CD4-positive, alpha-beta T cell treated with Interleukin-4 for 4 hours (primary cell): ENCODE measurements around the gene FAM184B.
"Not testable (repeated sequence)": the region's sequence is repeated elsewhere in the genome, so short reads cannot be mapped to it uniquely, and the experiment has no call there.

Experiments used
- DNase-seq: peaks from one replicate; pipeline ENCODE4 v3.0.0-alpha.2; 2020

The FAM184B gene

DNA sequence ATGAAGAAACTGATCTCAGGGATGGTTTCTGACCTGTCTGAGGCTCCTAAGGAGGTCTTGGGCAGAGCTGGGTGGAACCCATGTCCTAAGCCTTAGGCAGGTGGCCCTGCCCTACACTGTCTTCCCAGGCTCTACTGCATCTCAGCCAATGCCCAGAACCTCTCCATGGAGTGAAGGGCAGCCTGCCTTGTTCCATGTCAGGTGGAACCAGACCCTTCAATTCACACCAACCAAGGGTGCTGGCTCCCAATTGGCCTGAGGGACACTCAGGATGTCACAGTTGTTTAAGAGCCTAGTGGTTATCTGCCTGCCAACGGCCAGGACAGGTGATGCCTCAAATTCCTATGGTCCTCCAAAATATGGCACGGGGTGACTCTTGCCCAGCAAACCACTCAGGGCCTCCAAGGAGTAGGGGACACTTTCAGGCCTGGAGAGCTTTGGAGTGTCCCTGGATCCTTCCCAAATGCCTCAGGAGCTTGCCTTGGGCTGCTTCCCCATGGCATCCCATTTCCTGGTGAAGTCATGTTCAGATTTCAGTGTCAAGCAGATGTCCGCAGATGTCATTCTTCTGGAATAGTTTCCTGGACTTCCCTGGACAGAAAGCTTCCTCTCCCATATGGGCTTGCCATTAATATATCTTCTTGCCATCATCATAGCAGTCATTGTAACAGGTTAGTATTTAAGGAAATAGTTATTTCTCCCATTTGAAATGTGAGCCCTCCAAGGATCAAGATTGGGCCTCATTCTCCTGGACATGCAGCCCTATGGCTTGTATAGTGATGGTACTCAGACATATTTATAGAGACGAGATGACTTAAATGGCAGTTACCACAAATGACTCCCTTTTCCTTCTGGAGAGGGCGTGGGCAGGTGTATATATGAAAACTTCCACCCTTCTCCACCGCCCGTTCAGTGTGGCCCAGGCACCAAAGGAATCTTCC is 99.9 kb downstream of the FAM184B start:
- DNase-seq, result no peak

DNA sequence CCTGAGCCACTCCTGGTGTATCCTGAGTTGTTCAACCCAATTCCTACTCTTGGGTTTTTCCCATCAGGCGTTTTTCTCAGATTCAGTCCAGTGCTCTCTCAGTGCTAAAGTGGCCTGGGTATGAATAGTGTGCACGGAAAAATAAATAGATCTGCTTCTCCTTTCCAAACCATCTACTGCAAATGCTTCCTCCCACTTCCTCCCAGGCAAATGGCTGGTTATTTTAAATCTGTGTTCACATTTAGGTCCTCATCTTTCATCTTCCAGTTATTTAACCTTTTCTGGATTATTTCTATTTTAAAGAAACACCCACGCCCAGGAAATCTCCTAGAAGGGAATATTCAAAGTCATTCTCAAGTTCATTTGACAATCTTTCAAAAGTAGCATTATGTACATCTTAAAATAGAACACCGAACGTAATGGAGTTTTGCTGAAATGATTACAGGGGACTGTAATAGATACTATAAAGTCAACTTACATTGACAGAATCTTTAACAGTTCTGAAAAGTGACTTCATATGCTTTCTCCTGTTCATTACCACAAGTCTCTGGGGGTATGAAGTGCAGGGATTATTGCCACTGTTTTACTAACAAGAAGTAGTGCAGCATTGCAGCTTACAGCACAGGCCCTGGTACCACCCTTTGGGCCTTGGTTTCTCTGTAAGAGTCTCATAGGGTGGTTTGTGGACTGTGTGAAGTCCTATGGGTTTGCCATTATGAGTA is 100.7 kb downstream of the FAM184B start:
- no peak for DNase-seq

DNA sequence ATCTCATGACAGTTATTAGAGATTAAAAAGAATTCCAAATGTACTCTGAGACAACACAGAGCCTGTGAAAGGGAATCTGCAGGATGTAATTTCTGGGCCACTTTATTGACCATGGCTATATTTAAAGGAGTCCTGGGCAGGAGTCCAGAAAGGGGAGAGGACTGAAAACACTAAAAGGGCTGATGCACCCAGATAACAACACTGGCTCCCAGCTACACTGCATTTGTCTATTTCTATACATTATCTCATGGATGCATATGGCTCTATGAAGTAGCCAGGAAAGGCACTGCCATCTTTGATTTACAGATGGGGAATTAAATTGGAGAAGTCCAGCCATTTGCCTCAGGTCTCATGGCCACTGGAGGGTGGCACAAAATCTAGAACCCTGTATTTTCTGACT is 111.0 kb downstream of the FAM184B start:
- DNase-seq, result no peak

DNA sequence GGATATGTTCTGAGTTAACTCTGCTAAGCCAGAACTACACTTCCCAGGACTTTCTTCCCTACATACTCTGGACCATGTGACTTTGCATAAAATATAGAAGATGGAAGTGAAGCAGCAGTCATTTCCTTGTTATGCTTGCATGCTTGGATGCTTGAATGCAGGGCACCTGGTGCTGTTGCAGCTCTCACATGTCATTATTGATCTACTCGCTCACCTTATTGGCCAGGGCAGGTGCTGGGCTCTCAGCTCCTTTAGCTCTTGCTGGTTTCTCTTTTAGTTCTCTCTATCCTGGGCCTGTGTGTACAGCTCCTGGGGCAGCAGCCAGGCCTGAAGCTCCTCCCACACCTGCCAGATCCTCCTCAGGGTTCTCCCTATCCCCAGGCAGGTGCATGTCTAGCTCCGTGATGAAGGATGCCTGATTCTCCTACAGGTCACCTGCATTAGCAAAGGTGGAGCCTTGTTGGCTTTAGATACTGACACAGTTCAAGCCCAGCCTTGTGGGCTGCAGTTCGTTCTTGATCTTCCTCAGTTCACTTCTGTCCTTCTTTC is 113.7 kb downstream of the FAM184B start:
- DNase-seq, result no peak

DNA sequence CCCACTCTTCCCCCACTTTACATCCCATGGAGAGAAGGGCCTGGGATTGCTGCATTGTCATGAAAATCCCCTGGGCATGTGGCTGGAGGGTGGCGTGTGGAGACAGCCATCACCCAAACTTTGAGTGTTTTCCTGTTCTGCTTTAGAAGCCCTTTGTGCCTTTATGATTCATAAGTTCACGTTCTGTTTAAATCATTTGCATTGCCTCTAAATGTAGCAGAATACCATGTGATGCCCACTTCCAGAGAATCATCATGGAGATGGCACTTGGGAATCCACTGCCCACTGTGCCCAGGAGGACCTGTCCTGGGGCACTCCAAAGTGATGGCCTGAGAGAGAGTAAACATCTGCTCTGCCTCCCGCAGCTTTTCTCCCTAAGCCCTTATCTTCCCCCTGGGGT is 114.2 kb downstream of the FAM184B start:
- DNase-seq, result no peak

DNA sequence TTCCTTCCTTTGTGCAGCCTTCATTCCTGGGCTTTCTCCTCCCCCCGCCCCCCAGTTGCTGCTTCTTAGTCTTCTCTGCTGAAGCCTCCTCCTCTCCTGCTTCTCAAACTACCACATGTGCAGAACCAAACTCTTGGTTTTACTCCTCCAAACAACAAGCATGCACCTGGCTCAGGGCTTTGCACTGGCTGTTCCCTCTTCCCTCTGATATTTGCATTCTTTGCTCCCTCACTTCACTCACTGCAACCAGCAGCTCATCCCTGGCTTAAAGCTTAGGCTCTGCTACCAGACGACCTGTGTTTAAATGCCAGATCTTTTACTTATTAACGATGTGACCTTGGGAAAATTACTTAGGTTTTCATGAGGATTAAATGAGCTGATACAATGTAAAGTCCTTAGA is 115.6 kb downstream of the FAM184B start:
- no peak for DNase-seq

DNA sequence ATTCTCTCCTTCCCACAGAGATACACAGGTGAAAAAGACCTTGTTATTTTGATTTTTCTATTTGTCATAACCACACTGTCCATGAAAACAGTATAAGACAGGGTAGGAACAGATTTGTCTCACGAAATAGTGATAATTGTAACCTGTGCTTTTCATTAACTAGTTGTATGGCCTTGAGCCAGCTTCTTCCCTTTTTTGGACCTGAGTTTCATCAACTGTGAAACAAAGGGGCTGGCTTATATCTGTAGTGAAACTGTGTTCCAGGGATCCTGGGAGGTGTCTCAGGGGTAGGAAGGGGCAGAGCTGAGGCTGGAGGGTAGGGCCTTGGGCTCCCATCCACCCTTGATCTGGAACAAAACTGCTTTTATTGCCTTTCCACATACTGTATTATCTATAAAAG is 116.1 kb downstream of the FAM184B start:
- no peak for DNase-seq

DNA sequence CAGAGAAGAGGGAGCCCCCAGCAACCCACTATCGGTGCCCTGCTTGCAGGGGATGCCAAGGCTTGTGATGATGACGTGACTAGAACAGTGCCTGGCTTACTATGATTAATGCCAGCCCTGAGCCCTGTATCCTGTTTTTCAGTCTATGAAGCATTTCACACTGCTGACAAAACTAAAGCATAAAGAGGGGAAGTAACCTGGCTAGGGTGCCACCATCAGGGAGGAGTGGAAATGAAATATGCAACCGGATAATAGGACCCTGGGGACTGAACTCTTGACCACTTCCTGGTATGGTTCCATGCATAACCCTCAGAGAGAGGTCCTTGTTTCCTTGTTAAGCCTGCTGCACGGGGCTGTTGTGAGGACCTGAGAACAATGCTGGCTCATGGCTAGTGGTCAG is 116.7 kb downstream of the FAM184B start:
- DNase-seq, result no peak

DNA sequence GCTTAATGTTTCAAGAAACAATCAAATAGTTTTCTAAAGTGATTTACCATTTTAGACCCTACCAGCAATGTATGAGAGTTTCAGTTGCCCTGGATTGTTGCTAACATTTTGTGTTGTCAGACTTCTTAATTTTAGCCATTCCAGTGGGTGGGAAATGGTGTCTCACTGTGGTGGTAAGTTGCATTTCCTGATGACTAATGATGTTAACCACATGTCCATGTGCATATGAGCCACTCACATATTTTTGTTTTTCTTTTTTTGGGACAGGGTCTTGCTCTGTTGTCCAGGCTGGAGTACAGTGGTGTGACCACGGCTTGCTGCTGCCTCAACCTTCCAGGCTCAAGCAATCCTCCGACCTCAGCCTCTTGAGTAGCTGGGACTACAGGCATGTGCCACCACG is 118.7 kb downstream of the FAM184B start:
- DNase-seq, result no peak

DNA sequence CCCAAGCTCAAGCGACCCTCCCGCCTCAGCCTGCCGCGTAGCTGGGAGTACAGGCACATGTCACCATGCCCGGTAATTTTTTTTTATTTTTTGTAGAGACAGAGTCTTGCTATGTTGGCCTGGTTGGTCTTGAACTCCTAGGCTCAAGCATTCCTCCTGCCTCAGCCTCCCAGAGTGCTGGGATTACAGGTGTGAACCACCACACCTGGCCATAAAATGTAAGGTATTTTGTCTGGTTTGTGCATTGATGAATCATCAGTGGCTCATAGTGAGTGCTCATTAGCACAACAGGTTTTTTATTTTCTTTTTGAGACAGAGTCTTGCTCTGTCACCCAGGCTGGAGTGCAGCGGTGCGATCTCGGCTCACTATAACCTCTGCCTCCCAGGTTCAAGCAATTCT is 122.2 kb downstream of the FAM184B start:
- not testable (repeated sequence) for DNase-seq

DNA sequence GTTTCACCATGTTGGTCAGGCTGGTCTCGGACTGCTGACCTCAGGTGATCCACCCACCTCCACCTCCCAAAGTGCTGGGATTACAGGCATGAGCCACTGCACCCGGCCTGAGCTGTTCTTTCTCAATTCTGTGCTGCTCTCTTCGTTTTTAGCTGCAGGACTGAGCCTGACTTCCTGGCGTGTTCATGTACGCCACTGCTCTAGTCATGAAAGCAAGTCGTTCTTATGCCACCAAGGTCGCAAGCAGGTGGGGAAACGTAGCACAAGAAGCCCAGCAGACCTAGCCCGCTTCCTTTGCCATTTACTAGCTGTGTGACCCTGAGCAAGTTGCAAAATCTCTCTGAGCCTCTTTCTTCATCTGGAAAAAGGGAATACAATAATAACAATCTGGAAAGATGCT is 123.6 kb downstream of the FAM184B start:
- DNase-seq, result no peak

DNA sequence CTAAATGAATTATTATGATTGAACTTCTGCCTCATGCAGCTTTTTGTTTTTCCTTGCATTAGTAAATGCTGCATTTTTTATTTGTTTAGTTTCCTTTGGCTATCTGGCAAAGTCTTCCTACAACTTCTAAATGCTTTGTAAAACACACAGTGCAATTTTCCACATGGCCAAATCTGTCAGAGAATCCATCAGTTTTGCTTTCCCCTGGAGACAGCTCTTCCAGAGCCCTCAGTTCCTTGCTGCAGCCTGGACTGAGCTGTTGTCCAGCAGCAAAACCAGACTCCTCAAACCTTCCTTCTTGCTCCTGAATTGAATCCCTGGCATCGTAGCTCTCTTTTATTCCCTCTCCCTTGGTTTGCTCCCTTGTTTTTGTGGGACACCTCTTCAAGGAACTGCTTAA is 124.3 kb downstream of the FAM184B start:
- DNase-seq, result no peak

DNA sequence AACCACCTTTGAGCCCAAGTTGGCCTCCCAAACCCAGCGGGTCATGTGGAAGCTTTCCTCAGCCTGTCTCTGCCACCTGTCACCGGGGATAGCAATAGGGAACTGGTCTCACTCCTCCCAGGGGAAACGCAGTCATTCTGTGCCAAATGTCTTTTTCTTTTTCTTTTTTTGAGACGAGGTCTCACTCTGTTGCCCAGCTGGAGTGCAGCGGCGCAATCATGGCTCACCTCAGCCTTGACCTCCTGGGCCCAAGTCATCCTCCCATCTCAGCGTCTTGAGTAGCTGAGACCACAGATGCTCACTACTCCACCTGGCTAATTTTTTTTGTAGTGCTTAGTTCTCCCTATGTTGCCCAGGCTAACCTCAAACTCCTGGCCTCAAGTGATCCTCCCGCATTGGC is 126.7 kb downstream of the FAM184B start:
- no peak for DNase-seq

DNA sequence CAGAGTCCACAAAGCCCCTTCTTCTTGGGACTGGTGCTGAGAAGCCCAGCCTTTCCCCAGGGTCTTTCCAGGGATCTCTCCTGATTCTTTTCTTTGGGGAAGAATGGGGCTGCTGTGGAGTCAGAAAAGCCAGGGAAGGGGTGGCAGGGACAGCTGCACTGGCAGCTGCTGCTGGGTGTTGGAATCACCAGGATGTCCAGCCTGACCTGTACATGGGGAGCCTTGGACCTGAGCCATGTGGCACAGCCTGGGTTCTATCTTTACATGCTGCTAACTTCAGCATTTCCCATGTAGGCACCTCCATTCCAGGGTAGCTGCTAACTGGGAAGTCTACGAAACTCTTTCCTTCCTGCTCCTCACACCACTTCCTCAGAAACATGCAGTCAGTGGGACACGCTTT is 131.0 kb downstream of the FAM184B start:
- DNase-seq, result no peak

DNA sequence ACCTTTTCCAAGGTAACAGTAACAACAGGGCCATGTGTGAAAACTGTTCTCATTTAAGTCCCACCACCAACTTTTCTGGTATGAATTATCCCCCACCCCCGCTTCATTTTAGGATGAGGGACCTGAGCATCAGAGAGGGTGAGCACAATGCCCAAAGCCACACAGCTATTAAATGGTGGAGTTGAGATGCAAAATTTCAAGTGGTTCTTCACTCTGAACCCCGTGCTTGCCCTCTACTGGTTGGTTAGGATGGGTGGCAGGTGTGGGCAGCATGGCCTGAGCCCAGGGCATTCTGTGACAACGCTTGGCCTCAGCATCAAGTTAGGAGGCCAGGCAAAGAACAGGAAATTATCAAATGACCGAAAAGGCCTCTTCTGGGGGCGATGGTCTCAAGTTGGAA is 133.5 kb downstream of the FAM184B start:
- DNase-seq, result no peak

DNA sequence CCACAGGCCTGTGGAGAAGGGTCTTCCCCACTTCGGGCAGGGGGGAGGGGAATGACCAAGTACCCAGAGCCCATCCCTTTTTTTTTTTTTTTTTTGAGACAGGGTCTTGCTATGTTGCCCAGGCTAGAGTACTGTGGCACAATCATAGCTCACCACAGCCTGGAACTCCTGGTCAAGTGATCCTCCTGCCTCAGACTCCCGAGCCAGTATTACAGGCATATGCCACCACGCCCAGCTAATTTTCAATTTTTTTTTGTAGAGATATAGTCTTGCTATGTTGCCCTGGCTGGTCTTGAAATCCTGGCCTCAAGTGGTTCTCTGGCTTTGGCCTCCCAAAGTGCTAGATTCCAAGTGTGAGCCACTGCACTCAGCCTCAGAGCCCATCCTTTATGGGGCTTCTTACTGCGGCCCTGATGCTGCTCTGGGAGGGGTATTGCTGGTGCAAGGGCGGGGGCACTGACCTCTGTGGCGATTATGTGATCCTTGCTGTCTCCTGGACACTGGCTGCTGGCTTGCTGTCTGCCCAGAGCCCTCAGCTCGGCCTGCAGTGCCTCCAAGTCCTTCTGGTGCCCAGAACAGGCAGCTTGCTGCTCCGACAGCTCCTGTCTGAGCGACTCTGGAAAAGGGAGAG is 134.1 kb downstream of the FAM184B start:
- DNase-seq, result no peak

DNA sequence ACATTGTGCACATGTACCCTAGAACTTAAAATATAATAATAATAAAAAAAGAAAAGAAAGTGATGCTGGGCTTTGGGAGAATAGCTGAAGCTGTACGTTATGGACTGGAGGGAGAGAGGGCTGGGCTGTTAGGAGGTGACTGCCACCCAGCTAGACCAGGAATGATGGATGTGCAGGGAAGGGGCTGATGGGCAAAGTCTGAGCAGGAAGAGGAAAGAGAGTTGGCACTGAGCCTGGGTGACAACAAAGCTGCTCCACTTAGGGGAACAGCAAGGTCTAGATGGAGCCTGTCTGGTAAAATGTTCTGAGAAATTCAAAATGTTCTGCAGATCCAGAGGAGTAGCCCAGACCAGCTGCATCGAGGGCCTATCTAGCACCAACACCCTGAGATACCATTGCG is 134.7 kb downstream of the FAM184B start:
- DNase-seq, result no peak

DNA sequence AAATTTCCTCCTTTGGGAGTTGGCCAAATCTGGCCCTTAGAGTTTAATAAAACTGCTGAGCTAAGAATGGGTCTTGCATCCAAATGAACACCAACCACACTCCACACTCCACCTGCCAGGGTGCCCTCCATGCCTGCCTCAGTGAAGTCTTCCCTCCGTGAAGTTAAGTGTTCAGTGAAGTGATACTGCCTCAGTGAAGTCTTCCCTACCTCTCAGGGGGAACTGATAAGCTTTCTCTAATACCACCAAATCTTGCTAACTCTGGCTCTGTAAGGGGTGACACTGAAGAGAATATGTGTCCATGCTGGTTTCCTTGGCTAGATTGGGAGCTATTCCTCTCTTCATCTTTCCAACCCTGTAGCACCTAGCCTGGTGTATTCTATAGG is 139.0 kb downstream of the FAM184B start:
- no peak for DNase-seq

DNA sequence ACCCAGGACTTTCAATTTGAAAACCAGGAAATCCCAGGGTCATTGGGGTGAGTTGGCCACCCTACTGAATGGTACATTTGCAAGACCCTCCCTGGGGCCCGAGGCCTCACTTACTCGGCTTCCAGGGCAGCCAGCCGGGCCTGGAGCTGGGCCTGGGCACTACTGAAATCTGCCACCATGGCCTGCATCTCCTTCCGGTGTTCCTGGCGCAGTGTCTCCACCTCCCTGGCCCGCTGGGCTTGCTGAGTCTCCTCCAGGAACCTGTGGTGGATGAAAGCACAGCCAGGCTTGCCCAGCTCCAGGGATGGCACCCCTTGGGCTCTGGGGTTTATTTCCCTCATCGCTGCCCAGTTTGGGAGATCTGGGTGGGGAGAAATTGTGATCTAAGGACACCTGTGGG is 142.3 kb downstream of the FAM184B start:
- DNase-seq, result no peak

DNA sequence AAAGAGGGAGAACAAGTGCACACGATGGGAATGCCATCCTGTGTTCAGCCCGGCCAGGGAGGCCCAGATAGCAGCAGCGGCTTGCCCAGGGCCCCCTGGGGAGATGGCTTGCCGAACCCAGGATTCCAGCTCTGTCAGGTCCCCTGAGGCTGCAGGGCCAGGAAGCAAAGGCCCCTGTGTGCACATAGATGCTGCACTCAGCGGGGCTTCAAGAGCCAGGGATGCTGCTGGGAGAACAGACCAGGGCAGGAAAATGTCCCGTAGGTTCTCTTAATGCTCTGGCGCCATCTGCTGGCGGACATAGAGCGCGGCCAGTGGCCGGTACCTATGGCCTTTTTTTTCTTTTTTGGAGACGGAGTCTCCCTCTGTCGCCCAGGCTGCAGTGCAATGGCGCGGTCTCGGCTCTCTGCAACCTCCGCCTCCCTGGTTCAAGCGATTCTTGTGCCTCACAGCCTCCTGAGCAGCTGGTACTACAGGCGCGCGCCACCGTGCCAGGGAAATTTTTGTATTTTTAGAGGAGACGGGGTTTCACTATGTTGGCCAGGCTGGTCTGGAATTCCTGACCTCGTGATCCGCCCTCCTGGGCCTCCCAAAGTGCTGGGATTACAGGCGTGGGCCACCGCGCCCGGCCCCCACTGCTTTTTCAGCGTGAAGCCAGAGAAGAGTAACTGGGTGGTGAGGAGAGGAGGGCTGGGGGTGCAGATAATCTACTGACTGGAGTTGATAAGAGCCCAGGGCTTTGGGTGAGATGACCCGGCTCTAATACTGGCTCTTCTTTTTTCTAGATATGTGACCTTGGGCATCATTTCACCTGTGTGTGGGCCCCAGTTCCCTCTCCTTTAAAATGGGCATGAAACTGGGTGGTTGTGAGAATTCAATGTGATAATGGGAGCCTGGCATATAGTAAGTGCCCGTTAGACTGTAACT is 144.5 kb downstream of the FAM184B start:
- peak; percentile 66 for DNase-seq

DNA sequence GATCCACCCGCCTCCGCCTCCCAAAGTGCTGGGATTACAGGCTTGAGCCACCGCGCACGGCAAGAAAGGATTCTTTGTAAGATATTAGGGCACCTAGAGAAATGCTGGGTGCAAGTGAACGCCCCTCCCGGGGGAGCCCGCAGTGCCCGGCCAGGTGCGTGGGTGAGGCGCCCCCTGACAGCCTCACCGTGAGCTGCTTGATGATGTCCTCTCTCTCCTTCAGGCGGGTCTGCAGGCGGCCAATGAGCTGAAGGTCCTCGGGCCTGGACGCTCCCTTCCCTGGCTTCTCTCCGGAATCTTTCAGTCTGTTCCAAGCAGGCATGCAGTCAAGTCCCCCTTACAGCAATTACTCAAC is 145.1 kb downstream of the FAM184B start:
- no peak for DNase-seq

DNA sequence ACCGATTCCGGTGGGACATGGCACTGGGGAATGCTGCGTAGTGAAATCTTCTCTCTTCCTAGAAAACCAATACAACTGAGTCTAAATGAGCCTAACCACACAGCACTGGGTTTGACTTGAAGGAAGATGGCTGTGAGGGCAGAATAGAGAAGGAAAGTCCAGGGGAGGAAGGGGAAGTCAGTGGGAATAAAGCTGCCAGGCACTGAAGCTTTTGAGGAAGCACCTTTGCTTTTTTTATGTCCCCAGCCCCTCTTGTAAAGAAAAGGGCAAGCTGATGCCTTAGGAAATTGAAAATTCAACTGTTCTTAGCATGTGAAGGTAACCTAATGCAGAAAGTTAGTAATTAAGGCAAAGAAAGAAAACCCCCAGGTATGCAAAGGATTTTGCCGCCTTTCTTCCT is 146.4 kb downstream of the FAM184B start:
- DNase-seq, result no peak

DNA sequence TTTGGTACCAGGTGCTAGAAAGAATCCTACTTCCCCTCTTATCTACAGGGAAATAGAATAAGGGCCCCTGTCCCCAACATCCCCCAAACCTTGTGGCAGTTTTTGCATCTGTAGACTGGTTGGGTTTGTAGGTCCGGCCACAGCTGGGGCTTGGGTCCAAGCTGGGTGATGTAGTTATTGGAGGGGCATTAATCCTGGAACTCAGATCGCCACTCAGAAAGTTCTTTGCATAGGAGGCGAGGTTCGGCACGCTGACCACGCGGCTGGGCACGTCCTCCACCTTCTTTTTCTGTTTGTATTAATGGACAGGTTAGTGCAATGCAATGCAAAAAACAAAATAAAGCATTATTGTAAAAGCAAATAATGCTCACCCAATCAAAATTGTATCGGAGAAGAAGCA is 147.8 kb downstream of the FAM184B start:
- DNase-seq, result no peak
